Measurements from ENCODE around the gene MYOZ1.
"Not testable (repeated sequence)": the region's sequence is repeated elsewhere in the genome, so short reads cannot be mapped to it uniquely, and the experiment has no call there.

- not testable (repeated sequence) for TF ChIP-seq CTCF (IDR thresholded peaks at IDR 0.05); EZH2 (IDR thresholded peaks at IDR 0.05; ENCODE audit: borderline replicate concordance, insufficient read depth, low read depth, low read length, poor library complexity, severe bottlenecking)
These were observed 24.1 kb downstream of the MYOZ1 start for GRCh38 chr10:73617143-73617542.

Measured in B cell (primary cell).